Hematopoietic multipotent progenitor cell treated with erythropoietin and hydrocortisone succinate and interleukin-3 and kit ligand, for 17 days (in vitro differentiated cells): ENCODE measurements around the gene KLHL22.
"Not testable (repeated sequence)": the region's sequence is repeated elsewhere in the genome, so short reads cannot be mapped to it uniquely, and the experiment has no call there.

Source experiments
- DNase-seq: peaks from one replicate; pipeline ENCODE4 v3.0.0-alpha.2; 2015; ENCODE audit warnings: low spot score

The KLHL22 gene

DNA sequence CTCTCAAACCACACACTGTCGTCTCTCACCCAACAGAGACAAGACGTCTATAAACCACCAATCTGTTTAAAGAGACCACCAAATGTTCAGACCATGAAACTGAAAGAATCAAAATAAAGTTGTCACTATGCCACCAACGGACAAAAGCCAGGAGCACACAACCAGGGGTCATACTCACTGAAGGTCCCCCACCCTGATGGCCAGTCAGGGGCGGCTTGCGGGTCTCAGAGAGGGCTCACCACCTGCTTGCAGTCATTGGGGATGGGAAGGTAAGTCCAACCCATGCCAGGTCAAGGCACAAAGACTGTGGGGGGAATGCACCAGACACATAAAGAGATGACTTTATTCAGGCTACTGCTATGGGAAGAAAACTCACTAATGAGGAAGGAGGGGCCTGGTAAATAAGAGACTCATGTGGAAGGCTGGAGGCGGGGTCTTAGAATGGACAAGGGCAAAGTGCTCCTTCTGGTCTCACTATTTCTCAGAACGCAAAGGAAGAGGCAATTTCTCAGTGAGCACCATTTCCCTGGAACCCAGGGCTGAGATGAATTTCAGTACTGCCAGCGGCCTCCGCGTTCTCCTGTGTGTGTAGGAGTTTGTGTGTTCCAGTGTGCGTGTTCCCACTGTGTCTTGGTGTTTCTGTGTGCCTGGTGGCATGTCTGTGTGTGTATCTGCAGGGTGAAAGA is 75.3 kb downstream of the KLHL22 start:
- DNase-seq, result no peak

DNA sequence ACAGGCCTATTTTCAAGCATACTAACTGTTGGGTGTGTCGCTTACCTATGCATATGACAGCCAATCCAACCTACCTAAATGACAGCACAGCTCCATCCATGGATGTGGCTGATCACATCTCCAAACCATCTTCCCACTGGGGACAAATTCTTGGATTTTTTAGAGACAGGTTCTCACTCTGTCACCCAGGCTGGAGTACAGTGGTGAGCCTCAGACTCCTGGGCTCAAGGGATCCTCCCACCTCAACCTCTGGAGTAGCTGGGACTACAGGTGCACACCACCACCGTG is 76.0 kb downstream of the KLHL22 start:
- no peak for DNase-seq

DNA sequence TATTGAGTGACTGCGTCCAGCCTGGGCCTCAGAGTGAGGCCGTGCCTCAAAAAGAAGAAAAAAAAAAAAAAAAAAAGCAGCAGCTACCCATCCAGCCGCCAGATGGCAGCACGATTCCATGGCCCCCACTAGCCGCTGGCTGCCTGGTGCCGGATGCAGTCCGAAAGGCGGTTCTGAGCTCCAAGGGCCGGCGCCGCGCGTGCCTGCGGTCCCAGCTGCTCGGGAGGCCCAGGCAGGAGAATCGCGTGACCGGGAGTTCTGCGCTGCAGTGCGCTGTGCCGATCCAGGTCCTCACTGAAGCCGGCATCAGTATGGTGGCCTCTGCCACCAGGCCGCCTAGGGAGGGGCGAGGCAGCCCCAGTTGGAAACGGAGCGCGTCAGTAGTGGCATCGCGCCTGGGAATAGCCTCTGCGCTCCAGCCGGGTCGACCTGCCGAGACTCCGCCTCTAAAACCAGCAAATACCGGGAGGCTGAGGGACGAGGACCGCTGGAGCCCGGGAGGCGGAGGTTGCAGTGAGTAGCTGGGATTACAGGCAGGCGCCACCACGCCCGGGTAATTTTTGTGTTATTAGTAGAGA is 77.3 kb downstream of the KLHL22 start:
- DNase-seq, result peak; percentile 67

DNA sequence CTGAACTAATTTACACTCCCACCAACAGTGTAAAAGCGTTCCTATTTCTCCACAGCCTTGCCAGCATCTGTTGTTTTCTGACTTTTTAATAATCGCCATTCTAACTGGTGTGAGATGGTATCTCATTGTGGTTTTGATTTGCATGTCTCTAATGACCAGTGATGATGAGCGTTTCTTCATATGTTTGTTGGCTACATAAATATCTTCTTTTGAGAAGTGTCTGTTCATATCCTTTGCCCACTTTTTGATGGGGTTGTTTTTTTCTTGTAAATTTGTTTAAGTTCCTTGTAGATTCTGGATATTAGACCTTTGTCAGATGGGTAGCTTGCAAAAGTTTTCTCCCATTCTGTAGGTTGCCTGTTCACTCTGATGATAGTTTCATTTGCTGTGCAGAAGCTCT is 79.9 kb downstream of the KLHL22 start:
- DNase-seq, result not testable (repeated sequence)

GRCh38 chr22:20415241-20415640 is 80.4 kb downstream of the KLHL22 start:
- DNase-seq, result not testable (repeated sequence)

- DNase-seq, result no peak
These were observed 81.1 kb downstream of the KLHL22 start for GRCh38 chr22:20414450-20414849.

GRCh38 chr22:20414059-20414440 is 81.5 kb downstream of the KLHL22 start:
- DNase-seq, result no peak

DNA sequence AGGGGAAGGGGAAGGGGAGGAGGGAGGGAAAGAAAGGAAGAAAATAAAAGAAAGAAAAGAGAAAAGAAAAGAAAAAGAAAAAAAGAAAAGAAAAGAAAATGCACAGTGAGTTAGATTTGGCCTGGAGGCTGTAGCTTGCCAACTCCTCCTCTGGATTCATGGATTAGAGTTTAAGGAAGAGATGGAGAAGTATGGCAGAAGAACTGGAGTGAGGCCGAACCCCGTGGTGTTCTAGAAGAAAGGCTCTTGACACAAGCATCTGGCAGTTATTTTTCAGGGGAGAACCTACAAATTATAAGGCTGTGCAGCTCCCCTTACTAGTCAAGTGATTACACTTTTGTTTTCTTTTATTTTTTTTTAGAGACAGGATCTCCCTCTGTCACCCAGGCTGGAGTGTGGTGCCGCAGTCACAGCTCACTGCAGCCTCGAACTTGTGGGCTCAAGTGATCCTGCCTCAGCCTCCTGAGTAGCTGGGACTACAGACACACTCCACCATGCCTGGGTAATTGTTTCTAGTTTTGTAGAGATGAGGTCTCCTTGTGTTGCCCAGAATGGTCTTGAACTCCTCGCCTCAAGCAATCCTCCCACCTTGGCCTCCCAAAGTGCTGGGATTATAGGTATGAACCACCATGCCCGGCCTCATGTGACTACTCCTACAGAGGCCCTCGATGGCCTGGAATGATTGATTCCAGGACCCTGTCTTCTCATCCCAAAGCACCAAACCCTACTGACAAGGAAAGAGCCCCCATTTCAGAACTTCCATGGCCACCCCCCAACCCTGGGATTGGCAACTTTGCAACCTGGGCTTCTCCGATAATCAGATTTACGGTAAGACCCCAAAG is 82.2 kb downstream of the KLHL22 start:
- no peak for DNase-seq

DNA sequence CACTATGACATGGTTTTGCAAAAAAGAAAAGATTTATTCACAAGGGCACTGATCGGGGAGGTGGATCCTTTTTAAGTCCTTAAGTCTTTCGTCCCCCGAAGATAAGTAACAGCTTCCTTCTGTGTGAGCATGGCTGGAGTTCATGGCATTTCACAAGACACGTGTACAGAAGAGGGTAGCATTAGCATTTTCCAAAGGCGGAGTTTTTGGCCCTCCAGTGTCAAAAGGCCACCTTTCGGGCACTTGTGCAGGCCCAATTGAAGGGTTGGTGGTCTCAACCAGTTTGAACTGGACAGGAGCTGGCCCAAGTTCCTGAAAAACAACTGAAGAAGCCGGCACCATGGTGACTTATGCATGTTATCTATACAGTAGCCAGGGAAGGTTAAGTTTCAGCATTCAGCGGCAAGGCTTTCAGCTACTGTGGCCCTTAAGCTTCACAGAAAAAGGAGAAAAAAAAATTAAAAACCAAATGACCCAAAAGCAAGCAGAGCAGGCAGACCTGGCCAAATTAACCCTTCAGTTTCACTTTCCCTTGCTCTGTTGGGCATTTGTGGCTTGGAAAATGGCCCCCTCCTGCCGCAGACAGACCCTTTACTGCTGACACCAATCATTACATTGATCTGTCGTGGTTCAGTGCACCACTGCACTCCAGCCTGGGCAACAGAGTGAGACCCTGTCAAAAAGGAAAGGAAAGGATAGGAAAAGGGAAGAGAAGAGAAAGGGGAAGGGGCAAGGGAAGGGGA is 83.0 kb downstream of the KLHL22 start:
- no peak for DNase-seq

DNA sequence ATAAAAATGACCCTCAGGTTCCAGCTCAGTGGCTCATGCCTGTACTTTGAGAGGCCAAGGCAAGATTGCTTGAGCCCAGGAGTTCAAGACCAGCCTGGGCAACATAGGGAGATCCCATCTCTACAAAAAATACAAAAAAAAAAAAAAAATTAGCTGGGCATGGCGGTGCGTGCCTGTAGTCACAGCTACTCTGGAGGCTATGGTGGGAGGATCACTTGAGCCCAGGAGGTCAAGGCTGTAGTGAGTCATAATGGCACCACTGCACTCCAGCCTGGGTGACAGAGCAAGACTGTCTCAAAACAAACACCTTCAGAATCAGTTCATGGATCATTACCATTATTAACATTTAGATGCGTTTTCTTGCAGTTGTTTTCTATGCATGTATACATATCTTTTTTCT is 86.2 kb downstream of the KLHL22 start:
- DNase-seq, result not testable (repeated sequence)

GRCh38 chr22:20408891-20409290 is 86.7 kb downstream of the KLHL22 start:
- no peak for DNase-seq

DNA sequence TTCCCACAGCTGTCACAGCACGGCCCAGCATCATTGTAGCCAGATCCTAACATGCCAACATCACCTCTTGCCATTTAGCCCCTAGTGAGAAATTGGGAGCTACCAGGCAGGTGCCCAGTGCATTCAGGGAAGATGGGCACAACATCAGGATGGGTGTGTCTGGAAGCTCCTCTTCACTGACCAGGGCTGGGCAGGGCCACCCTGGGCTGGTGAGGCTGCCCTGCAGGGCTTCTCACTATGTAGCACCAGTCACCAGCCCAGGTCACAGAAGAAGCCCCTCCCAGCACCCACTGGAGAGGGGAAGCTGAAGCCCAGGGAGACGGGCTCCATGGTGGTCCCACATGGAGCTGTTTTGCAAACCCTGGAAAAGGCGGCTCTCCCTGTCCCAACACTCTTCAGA is 87.8 kb downstream of the KLHL22 start:
- DNase-seq, result no peak

- no peak for DNase-seq
These were observed 88.7 kb downstream of the KLHL22 start for GRCh38 chr22:20406686-20407408.

DNA sequence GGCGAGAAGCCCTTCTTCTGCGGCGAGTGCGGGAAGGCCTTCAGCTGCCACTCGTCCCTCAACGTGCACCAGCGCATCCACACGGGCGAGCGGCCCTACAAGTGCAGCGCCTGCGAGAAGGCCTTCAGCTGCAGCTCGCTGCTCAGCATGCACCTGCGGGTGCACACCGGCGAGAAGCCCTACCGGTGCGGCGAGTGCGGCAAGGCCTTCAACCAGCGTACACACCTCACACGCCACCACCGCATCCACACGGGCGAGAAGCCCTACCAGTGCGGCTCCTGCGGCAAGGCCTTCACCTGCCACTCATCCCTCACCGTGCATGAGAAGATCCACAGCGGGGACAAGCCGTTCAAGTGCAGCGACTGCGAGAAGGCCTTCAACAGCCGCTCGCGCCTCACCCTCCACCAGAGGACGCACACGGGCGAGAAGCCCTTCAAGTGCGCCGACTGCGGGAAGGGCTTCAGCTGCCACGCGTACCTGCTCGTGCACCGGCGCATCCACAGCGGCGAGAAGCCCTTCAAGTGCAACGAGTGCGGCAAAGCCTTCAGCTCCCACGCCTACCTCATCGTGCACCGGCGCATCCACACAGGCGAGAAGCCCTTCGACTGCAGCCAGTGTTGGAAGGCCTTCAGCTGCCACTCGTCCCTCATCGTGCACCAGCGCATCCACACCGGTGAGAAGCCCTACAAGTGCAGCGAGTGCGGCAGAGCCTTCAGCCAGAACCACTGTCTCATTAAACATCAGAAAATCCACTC is 89.5 kb downstream of the KLHL22 start:
- DNase-seq, result no peak

DNA sequence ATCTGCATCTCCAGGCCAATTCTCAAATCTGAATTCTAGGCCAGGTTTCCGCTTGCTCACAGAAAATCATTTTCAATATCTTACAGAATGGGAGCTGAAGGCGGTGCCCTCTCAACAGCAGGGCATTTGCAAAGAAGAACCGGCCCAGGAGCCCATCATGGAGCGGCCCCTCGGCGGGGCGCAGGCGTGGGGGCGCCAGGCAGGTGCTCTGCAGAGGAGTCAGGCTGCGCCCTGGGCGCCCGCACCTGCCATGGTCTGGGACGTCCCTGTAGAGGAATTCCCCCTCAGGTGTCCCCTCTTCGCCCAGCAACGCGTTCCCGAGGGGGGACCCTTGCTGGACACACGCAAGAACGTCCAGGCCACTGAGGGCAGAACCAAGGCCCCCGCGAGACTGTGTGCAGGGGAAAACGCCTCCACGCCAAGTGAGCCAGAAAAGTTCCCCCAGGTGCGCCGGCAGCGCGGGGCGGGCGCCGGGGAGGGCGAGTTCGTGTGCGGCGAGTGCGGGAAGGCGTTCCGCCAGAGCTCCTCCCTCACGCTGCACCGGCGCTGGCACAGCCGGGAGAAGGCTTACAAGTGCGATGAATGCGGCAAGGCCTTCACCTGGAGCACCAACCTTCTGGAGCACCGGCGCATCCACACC is 90.2 kb downstream of the KLHL22 start:
- DNase-seq, result no peak

- no peak for DNase-seq
These were observed 90.7 kb downstream of the KLHL22 start for GRCh38 chr22:20404881-20405280.

- no peak for DNase-seq
These were observed 91.8 kb downstream of the KLHL22 start for GRCh38 chr22:20403779-20404140.

GRCh38 chr22:20402960-20403778 is 92.4 kb downstream of the KLHL22 start:
- DNase-seq, result no peak

GRCh38 chr22:20401376-20402014 is 94.1 kb downstream of the KLHL22 start:
- no peak for DNase-seq
